K562 (cell line): ENCODE measurements around the gene TBC1D1. TPM values are rescaled to one million over a fixed set of nuclear protein-coding genes. Genes with fewer than 3 reads are reported as not detected.

Experiments used
- ATAC-seq: fragments of 200-7000 bp; cut with Tn5 transposase; 3 replicates; pipeline ENCODE4 v1.9.1; 2020; ENCODE audit warnings: moderate library complexity
- BruUV-seq: library from RNA; stranded (reverse); fragments of 400-500 nt; replicated peaks from 2 replicates; lab custom pipeline; 2021; lab: Mats Ljungman, UMichigan
- CTCF ChIA-PET: fragments of 300-600 bp; formaldehyde crosslinking; extraction: SDS; loops from one replicate; lab custom pipeline; 2021; ENCODE audit warnings: low intra/inter-chr PET ratio; lab: Yijun Ruan, JAX
- POLR2A ChIA-PET: fragments of 300-600, 350-650 bp; sonication (Branson Sonifier 250); formaldehyde crosslinking; extraction: SDS; loops from one replicate; lab custom pipeline; 2021; ENCODE audit warnings: antibody characterized with exemption, inconsistent platforms; lab: Yijun Ruan, JAX
- DNase-seq, 4 experiments: peaks; one replicate each; pipeline versions ENCODE4 v3.0.0 to v3.0.0-alpha.2; 2011 to 2018; ENCODE audit warnings: low spot score in 3 of 4, mixed read lengths in 3 of 4; ENCODE audit errors: extremely low read depth in 1 of 4
- FAIRE-seq: peaks from 2 replicates; lab custom pipeline; 2011; peaks lifted over from hg19 to GRCh38; lab: Jason Lieb, UNC
- H2AFZ ChIP-seq: 2 replicates; pipeline ENCODE4 v1.6.0; 2011; ENCODE audit warnings: low read depth, low read length, control low read depth, inconsistent platforms
- H3K27ac ChIP-seq: fragments of 200-600 bp; 3 replicates; pipeline ENCODE4 v1.8.0; 2011; ENCODE audit warnings: low read depth, mild to moderate bottlenecking, control low read depth, inconsistent platforms, low read length, moderate library complexity, mixed read lengths; ENCODE audit errors: extremely low read depth
- H3K27me3 ChIP-seq, 2 experiments: fragments of 300-600 bp in 1 of 2; 2 replicates in 1 of 2; 3 replicates in 1 of 2; pipeline versions ENCODE4 v1.6.0 to v1.8.0; 2011; ENCODE audit warnings: inconsistent platforms in 2 of 2, low read length in 2 of 2, mild to moderate bottlenecking in 1 of 2, mixed read lengths in 1 of 2, moderate library complexity in 1 of 2; ENCODE audit not compliant: control insufficient read depth in 2 of 2, insufficient read depth in 2 of 2
- H3K36me3 ChIP-seq: fragments of 300-600 bp; 3 replicates; pipeline ENCODE4 v1.8.0; 2011; ENCODE audit warnings: mild to moderate bottlenecking, low read length, inconsistent platforms; ENCODE audit not compliant: control insufficient read depth, insufficient read depth
- H3K4me1 ChIP-seq, 2 experiments: fragments of 200-600 bp in 1 of 2; replicated peaks in 1 of 2; 2 replicates in 1 of 2; 3 replicates in 1 of 2; pipeline versions ENCODE4 v1.5.1 to v1.8.0; 2011; ENCODE audit warnings: inconsistent platforms in 2 of 2, low read length in 2 of 2, mild to moderate bottlenecking in 1 of 2, mixed read lengths in 1 of 2, moderate library complexity in 1 of 2; ENCODE audit not compliant: control insufficient read depth in 2 of 2, insufficient read depth in 2 of 2
- H3K4me2 ChIP-seq: 2 replicates; pipeline ENCODE4 v1.6.1; 2011; ENCODE audit warnings: low read length, control low read depth, inconsistent platforms, mixed read lengths; ENCODE audit not compliant: insufficient read depth
- H3K4me3 ChIP-seq: fragments of 200-600 bp; sonication (generic), shearing (Covaris generic); 2 replicates; pipeline ENCODE4 v1.5.1; 2016; ENCODE audit warnings: control low read depth, inconsistent platforms
- H3K79me2 ChIP-seq: fragments of 200-600 bp; 3 replicates; pipeline ENCODE4 v1.8.0; 2011; ENCODE audit warnings: low read length, inconsistent platforms; ENCODE audit not compliant: control insufficient read depth, insufficient read depth
- H3K9ac ChIP-seq, 2 experiments: 2 replicates each; pipeline versions ENCODE4 v1.6.0 to v1.6.1; 2011; ENCODE audit warnings: low read depth in 2 of 2, low read length in 2 of 2, control low read depth in 1 of 2, inconsistent platforms in 1 of 2, mild to moderate bottlenecking in 1 of 2, mixed read lengths in 1 of 2; ENCODE audit not compliant: insufficient read depth in 1 of 2
- H3K9me1 ChIP-seq: one replicate; pipeline ENCODE4 v1.6.0; 2011; ENCODE audit warnings: inconsistent platforms, mild to moderate bottlenecking, low read length, moderate library complexity; ENCODE audit not compliant: control insufficient read depth, insufficient read depth
- H3K9me3 ChIP-seq: replicated peaks from 2 replicates; pipeline ENCODE4 v1.5.1; 2011; ENCODE audit warnings: low read depth, low read length, inconsistent platforms; ENCODE audit not compliant: control insufficient read depth, insufficient read depth
- H4K20me1 ChIP-seq: replicated peaks from 2 replicates; pipeline ENCODE4 v1.6.1; 2011; ENCODE audit warnings: low read length, inconsistent platforms, mixed read lengths; ENCODE audit not compliant: control insufficient read depth, insufficient read depth
- RB1 ChIP-seq: fragments of 450-650 bp; IDR thresholded peaks from 2 replicates; pipeline ENCODE4 v1.6.1; 2017; ENCODE audit warnings: low read depth, mild to moderate bottlenecking
- ZNF518B ChIP-seq: fragments of 250-450 bp; sonication (Bioruptor Pico); IDR thresholded peaks from 2 replicates; pipeline ENCODE4 v1.5.0; 2021; ENCODE audit warnings: mild to moderate bottlenecking, moderate library complexity
- WGBS: fragments of 100-300 bp; shearing (Covaris generic); methylation state at CpG from one replicate; pipeline ENCODE4 v1.1.6; 2016; ENCODE audit warnings: low coverage, mixed read lengths; ENCODE audit not compliant: insufficient coverage; ENCODE audit errors: missing lambda C conversion rate; 5-methylcytosine and 5-hydroxymethylcytosine counted together
- in situ Hi-C: fragments of 300-500 bp; cut with MboI; formaldehyde crosslinking; loops from 4 replicates; pipeline ENCODE4 v1.15.0; 2018; ENCODE audit warnings: inconsistent platforms, mixed read lengths
- intact Hi-C: fragments of 100-400 bp; cut with micrococcal nuclease; formaldehyde crosslinking; loops from 2 replicates; pipeline ENCODE4 v1.14.2; 2022
- polyA plus RNA-seq, 8 experiments: library from polyadenylated mRNA; depleted of rRNA in 4 of 8; stranded (reverse) in 5 of 8; unstranded in 3 of 8; fragments of >200 nt; fragmentation: Nextera tagmentation in 2 of 8; fragmentation: Illumina TruSeq in 1 of 8; extraction: Ambion mirVana in 2 of 8; extraction: Trizol in 1 of 8; gene quantifications; 2 replicates each; pipeline versions ENCODE4 v1.2.1 to v1.2.3, GENCODE V29; 2011 to 2014; ENCODE audit warnings: inconsistent platforms in 1 of 8, missing spikeins in 1 of 8
- total RNA-seq, 7 experiments: library from RNA; depleted of rRNA in 6 of 7; stranded (reverse); fragments of >200 nt in 6 of 7; fragmentation: Illumina TruSeq in 2 of 7; extraction: Trizol in 2 of 7; gene quantifications; 2 replicates each; pipeline versions ENCODE4 v1.2.1 to v1.2.3, GENCODE V29; 2011 to 2021; ENCODE audit warnings: low replicate concordance in 1 of 7

Gene TBC1D1
- total and polyA plus RNA-seq, 9 of the 15 experiments (the other 6 are each of a cell fraction or from before 2014, with no cell fraction given): 0.59 to 14.2 (median 8.8) TPM

GRCh38 chr4:38154252-38154651, 263.4 kb downstream of the TBC1D1 start:
- no peaks in the 10 kb centered on the region for H4K20me1 ChIP-seq
- BruUV-seq: no TSS peak
- TF ChIP-seq ZNF518B (CRISPR knock-in tag) (no peak), RB1 (no peak)
- ATAC-seq (no peak), DNase-seq (no peak), FAIRE-seq (no peak)
- H3K9me1 ChIP-seq: no peaks in the 10 kb centered on the region
- H3K9ac ChIP-seq: no peak overlapping the region
- H3K4me3 ChIP-seq: no peak overlapping the region
- H3K9me3 ChIP-seq: no peaks in the 10 kb centered on the region
- H3K4me2 ChIP-seq: no peak overlapping the region
- no peak overlapping the region for H2AFZ ChIP-seq
- H3K27me3 ChIP-seq: peaks cover 6 to 22% of the 10 kb centered on the region in 2 experiments; a peak in 3 of 5 replicates
- ChIA-PET POLR2A (interaction anchor here (0.8 kb wide), 1 partner anchor 23 kb away, joined by 3 read pairs; no protein-coding TSS in a partner anchor), CTCF (no interaction called here)
- no peaks in the 10 kb centered on the region for H3K36me3 ChIP-seq
- in situ Hi-C loops: no loop called here
- WGBS: 19% methylated on average over 5 of the region's 5 CpGs
- H3K27ac ChIP-seq: no peak overlapping the region
- H3K79me2 ChIP-seq: no peaks in the 10 kb centered on the region
- peaks cover 5% of the 10 kb centered on the region in 2 experiments; a peak in 4 of 5 replicates for H3K4me1 ChIP-seq
- intact Hi-C loops: no loop called here
